SKM-1 (cell line): Measurements from ENCODE around the gene DUSP2.

Experiments
- DNase-seq: peaks from one replicate; lab custom pipeline; 2025; ENCODE audit not compliant: unreplicated experiment; lab: John Stamatoyannopoulos, UW

Gene DUSP2

GRCh38 chr2:96135171-96135570 is 10.1 kb downstream of the DUSP2 start:
- no peak for DNase-seq

GRCh38 chr2:96134421-96134820 is 10.8 kb downstream of the DUSP2 start:
- DNase-seq, result no peak

- no peak for DNase-seq
Measured at GRCh38 chr2:96131813-96132745, 13.2 kb downstream of the DUSP2 start.

GRCh38 chr2:96131152-96131812 is 14.0 kb downstream of the DUSP2 start:
- DNase-seq, result no peak

- DNase-seq, result no peak
Measured at GRCh38 chr2:96130483-96130882, 14.8 kb downstream of the DUSP2 start.

GRCh38 chr2:96129528-96130120 is 15.6 kb downstream of the DUSP2 start:
- no peak for DNase-seq

- DNase-seq, result no peak
Measured at GRCh38 chr2:96128456-96128855, 16.8 kb downstream of the DUSP2 start.

GRCh38 chr2:96124406-96125265 is 20.6 kb downstream of the DUSP2 start:
- no peak for DNase-seq

- DNase-seq, result no peak
Measured at GRCh38 chr2:96123936-96124335, 21.3 kb downstream of the DUSP2 start.

GRCh38 chr2:96123290-96123689 is 21.9 kb downstream of the DUSP2 start:
- no peak for DNase-seq

- no peak for DNase-seq
Measured at GRCh38 chr2:96122391-96122790, 22.8 kb downstream of the DUSP2 start.

- no peak for DNase-seq
Measured at GRCh38 chr2:96121414-96121813, 23.8 kb downstream of the DUSP2 start.

GRCh38 chr2:96120991-96121390 is 24.2 kb downstream of the DUSP2 start:
- no peak for DNase-seq

- no peak for DNase-seq
Measured at GRCh38 chr2:96120091-96120720, 25.0 kb downstream of the DUSP2 start.

- DNase-seq, result no peak
Measured at GRCh38 chr2:96119389-96119751, 25.9 kb downstream of the DUSP2 start.

- no peak for DNase-seq
Measured at GRCh38 chr2:96118698-96119388, 26.4 kb downstream of the DUSP2 start.

GRCh38 chr2:96117701-96118588 is 27.3 kb downstream of the DUSP2 start:
- no peak for DNase-seq

- no peak for DNase-seq
Measured at GRCh38 chr2:96116879-96117533, 28.2 kb downstream of the DUSP2 start.
